IPS DF 6.9 (cell line): ENCODE data around the gene CERS6.

Experiments
- DNase-seq: peaks from one replicate; pipeline ENCODE4 v3.0.0-alpha.2; 2013; ENCODE audit warnings: low read depth, low spot score
- H3K27ac ChIP-seq: one replicate; pipeline ENCODE4 v1.5.1; 2013; ENCODE audit warnings: low read length, control low read depth
- H3K27me3 ChIP-seq: 2 replicates; pipeline ENCODE4 v1.6.1; 2013; ENCODE audit warnings: mild to moderate bottlenecking, low read length; ENCODE audit not compliant: control insufficient read depth, insufficient read depth
- H3K36me3 ChIP-seq: 2 replicates; pipeline ENCODE4 v1.6.1; 2013; ENCODE audit warnings: low read length; ENCODE audit not compliant: control insufficient read depth, insufficient read depth
- H3K4me1 ChIP-seq: 2 replicates; pipeline ENCODE4 v1.6.1; 2013; ENCODE audit warnings: low read length; ENCODE audit not compliant: control insufficient read depth, insufficient read depth
- H3K4me3 ChIP-seq: 2 replicates; pipeline ENCODE4 v1.5.1; 2013; ENCODE audit warnings: mild to moderate bottlenecking, low read length
- H3K9me3 ChIP-seq: 2 replicates; pipeline ENCODE4 v1.6.1; 2013; ENCODE audit warnings: low read length, inconsistent platforms; ENCODE audit not compliant: control insufficient read depth, insufficient read depth
- WGBS: extraction: QIAGEN DNeasy Blood & Tissue Kit; methylation state at CpG from one replicate; pipeline ENCODE4 v1.1.7; 2013; ENCODE audit warnings: mixed read lengths, missing lambda C conversion rate; ENCODE audit not compliant: insufficient read length, insufficient coverage; 5-methylcytosine and 5-hydroxymethylcytosine counted together

The CERS6 gene

DNA sequence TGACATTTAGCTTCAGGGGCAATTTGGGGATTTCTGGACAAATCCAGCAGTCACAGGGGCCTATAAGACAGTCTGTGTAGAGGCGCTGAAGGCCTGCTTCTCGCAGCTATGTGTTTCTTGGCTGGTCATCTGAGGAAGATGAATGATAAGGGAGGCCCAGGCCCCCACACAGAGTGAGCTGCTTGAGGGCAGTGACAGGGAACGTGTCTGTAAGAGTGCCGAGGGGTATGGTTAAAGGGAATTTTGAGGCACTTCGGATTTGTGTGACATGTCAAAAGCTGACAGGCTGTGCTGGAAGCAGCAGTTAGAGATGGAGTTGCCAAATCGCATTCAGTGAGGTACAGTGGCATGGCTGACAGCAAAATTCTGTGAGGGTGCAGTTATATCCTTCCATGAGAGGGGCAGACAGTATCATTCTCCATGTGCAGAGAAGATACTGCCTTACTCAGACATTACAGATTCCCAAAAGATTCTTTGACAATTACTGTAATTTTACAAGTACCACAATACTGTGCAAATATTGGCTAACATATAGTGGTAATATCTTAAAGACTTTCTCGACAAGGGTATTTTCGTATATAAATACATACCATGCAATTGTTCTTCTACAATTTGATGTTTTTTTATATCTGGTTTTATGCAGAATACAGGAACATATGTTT is 74.0 kb downstream of the CERS6 start:
- Histone ChIP-seq H3K4me1 (no peaks in the 10 kb centered on the region; the same call in 1 of the 2 replicates), H3K27me3 (no peaks in the 10 kb centered on the region), H3K4me3 (no peak overlapping the region), H3K36me3 (no peaks in the 10 kb centered on the region), H3K9me3 (no peaks in the 10 kb centered on the region), H3K27ac (no peak overlapping the region)
- WGBS = no CpG with 5 or more reads among the region's 8 CpGs
- DNase-seq = no peak

DNA sequence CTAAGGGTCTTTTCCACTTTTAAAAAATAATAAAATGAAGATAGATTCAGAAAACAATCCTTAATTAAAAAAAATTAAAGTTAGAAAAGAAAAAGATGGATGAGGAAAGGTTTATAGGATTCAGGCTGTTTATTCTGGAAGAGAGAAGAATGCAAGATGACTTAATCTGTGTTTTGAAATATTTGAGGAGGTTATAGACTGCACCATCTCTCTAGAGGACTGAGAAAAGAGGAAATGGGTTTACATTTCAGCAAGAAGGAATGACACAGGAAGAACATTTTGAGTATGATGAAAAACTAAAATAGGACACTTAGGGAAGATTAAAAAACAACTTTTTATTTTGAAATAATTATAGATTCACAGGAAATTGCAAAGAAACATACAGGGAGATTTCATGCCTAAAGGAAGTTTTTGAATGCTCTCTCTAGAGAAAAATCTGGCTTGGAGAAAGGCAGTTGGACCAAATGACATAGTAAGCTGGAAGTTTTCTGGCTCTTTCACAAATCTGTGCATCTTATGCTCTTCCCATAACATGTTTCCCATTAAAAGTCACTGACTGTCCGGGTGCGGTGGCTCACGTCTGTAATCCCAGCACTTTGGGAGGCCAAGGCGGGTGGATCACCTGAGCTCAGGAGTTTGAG is 75.0 kb downstream of the CERS6 start:
- DNase-seq = no peak
- no CpG with 5 or more reads among the region's 4 CpGs for WGBS
- no peaks in the 10 kb centered on the region; the same call in 1 of the 2 replicates for H3K4me1 ChIP-seq
- no peaks in the 10 kb centered on the region for H3K36me3 ChIP-seq
- no peak overlapping the region for H3K27ac ChIP-seq
- no peak overlapping the region for H3K4me3 ChIP-seq
- H3K9me3 ChIP-seq = no peaks in the 10 kb centered on the region
- H3K27me3 ChIP-seq = no peaks in the 10 kb centered on the region

DNA sequence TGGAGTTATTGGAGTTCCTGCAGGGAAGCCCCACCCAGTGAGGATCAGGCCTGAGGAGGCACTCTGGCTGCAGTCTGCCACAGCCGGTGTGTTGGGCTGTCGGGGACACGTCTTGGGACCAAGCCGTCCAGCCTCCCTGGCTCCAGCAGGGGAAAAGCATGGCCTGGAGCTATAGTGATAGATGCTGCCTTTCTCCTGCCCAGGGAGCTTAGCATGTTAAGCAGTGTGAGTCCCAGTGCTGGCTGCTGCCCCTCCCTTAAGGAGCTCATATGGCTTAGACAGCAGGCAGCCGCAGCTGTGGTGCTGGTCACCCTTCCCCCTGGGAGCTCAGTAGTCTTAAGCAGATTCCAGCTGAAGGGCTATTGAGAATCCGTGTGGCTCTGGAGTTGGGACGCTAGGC is 78.9 kb downstream of the CERS6 start:
- Histone ChIP-seq H3K36me3 (no peaks in the 10 kb centered on the region), H3K4me1 (no peaks in the 10 kb centered on the region), H3K9me3 (no peaks in the 10 kb centered on the region), H3K27me3 (no peaks in the 10 kb centered on the region), H3K4me3 (no peak overlapping the region), H3K27ac (no peak overlapping the region)
- no CpG with 5 or more reads among the region's 7 CpGs for WGBS
- DNase-seq = no peak

DNA sequence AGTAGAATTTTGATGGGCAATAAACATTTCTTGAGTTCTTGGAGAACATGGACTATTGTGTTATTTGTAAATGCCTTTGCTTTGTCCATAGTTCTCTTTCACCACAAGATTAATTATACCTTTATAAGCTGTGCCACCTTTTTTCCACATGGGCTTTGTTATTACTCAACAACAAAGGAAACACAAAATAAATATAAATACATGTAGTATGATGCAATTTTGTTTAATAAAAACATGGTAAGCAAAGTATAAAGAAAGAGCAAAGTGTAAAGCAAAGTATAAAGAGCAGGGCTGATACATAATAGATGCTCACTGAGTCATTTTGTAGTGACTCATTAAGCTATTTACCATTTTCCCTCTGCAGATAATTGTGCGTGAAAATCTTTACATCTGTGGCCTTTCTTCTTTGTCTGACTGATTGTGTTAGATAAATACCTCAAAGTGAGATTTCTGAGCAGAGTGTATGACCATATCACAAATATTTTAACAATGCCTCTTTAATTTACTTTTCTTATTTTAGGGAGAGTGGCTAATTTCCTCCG is 80.9 kb downstream of the CERS6 start:
- Histone ChIP-seq H3K27me3 (no peaks in the 10 kb centered on the region), H3K9me3 (no peaks in the 10 kb centered on the region), H3K36me3 (no peaks in the 10 kb centered on the region), H3K27ac (no peak overlapping the region), H3K4me3 (no peak overlapping the region), H3K4me1 (no peaks in the 10 kb centered on the region)
- WGBS = no CpG with 5 or more reads among the region's 2 CpGs
- no peak for DNase-seq

DNA sequence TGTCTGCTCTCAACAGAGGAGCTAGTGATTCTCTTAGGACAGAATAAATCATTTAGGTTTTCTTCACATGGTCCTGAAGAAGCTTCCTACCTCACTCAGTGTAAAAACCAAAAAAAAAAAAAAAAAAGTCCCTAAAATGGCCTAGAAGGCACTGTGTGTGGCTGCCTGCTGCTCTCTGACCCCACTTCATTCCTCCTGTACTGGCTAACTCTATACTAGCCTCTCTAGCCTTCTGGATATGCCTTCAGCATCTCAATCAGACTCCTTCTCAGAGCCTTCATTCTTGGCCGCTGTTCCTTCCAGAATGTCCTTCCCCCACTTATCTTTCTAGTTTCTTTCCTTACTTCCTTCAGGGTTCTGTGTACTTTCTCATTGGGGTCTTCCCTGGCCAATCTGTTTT is 82.1 kb downstream of the CERS6 start:
- no peak overlapping the region for H3K27ac ChIP-seq
- H3K4me3 ChIP-seq = no peak overlapping the region
- WGBS = no CpG with 5 or more reads among the region's 1 CpG
- H3K27me3 ChIP-seq = no peaks in the 10 kb centered on the region
- H3K9me3 ChIP-seq = no peaks in the 10 kb centered on the region
- no peaks in the 10 kb centered on the region for H3K36me3 ChIP-seq
- DNase-seq = no peak
- no peaks in the 10 kb centered on the region for H3K4me1 ChIP-seq

DNA sequence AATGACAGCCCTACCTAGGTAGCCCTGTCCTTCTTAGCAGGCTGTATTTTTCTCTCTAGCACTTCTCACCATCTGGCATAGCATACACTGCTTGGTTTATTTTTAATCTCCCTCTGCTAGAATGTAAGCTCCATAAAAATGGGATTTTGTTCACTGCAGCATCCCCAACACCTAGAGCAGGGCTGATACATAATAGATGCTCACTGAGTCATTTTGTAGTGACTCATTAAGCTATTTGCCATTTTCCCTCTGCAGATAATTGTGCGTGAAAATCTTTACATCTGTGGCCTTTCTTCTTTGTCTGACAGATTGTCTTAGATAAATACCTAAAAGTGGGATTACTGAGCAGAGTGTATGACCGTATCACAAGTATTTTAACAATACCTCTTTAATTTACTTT is 82.5 kb downstream of the CERS6 start:
- no CpG with 5 or more reads among the region's 2 CpGs for WGBS
- no peaks in the 10 kb centered on the region for H3K36me3 ChIP-seq
- H3K4me3 ChIP-seq = no peak overlapping the region
- no peaks in the 10 kb centered on the region for H3K9me3 ChIP-seq
- no peak for DNase-seq
- no peaks in the 10 kb centered on the region for H3K4me1 ChIP-seq
- H3K27ac ChIP-seq = no peak overlapping the region
- H3K27me3 ChIP-seq = no peaks in the 10 kb centered on the region

DNA sequence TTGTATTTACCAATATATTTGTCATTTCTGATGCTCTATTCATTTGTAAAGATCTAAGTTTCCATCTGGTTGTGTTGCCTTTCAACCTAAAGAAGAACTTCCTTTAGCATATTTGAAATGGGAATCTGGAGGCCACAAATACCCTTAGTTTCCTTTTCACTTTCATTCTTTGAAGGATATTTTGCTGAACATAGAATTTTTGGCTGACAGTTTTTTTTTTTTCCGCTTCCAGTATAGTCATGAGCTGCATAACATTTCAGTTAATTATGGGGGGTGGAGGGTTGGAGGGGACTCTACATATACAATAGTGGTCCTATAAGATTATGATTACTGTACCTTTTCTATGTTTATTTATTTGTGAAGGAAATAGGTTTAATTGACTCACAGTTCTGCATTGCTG is 83.9 kb downstream of the CERS6 start:
- H3K36me3 ChIP-seq = no peaks in the 10 kb centered on the region
- H3K4me1 ChIP-seq = no peaks in the 10 kb centered on the region
- DNase-seq = no peak
- no CpG with 5 or more reads among the region's 1 CpG for WGBS
- no peaks in the 10 kb centered on the region for H3K9me3 ChIP-seq
- H3K4me3 ChIP-seq = no peak overlapping the region
- H3K27me3 ChIP-seq = no peaks in the 10 kb centered on the region
- no peak overlapping the region for H3K27ac ChIP-seq

DNA sequence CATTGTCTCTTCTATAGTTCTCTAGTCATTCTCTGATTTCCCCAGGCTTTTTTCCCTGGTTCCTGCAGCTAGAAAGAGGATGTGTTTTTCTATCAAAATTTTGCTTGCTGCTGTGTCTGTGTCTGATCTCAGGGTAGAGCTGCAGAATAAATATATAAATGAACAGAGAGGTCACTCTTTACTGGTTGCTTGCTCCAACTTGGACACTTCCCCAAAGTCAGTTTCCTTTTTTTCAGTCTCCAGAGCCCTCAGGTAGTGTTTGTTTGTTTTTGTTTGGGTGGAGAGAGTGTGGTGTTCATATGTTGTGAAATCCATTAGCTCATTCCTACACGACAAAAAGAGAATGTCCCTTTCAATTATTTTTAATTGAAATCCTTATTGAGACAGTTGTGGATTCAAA is 85.8 kb downstream of the CERS6 start:
- no peaks in the 10 kb centered on the region for H3K36me3 ChIP-seq
- DNase-seq = no peak
- H3K4me1 ChIP-seq = peaks cover 3% of the 10 kb centered on the region; the same call in 1 of the 2 replicates
- no CpG with 5 or more reads among the region's 1 CpG for WGBS
- no peak overlapping the region for H3K27ac ChIP-seq
- no peak overlapping the region for H3K4me3 ChIP-seq
- H3K9me3 ChIP-seq = no peaks in the 10 kb centered on the region
- no peaks in the 10 kb centered on the region for H3K27me3 ChIP-seq

DNA sequence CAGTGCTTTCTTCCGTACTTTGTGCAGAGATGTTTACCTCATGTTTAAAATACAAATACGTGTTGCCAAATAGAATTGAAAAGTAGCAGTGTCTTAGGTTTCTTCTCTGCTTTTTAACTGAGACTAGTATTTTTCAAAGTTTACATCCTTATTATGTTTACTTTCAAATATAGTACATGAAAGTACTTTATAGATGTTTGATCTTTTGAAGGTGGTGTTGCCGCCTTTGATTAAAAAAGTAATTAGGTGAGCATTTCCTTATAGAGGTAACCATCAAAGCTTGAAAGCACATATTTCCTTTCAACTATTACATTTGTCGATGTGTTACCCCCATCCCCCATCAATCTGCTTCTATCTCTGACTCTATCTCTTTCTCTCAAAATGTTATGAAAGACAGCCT is 87.0 kb downstream of the CERS6 start:
- H3K9me3 ChIP-seq = no peaks in the 10 kb centered on the region
- no peak overlapping the region for H3K4me3 ChIP-seq
- H3K36me3 ChIP-seq = no peaks in the 10 kb centered on the region
- WGBS = no CpG with 5 or more reads among the region's 4 CpGs
- H3K27me3 ChIP-seq = no peaks in the 10 kb centered on the region
- peaks cover 3% of the 10 kb centered on the region; the same call in 1 of the 2 replicates for H3K4me1 ChIP-seq
- no peak overlapping the region for H3K27ac ChIP-seq
- DNase-seq = no peak

DNA sequence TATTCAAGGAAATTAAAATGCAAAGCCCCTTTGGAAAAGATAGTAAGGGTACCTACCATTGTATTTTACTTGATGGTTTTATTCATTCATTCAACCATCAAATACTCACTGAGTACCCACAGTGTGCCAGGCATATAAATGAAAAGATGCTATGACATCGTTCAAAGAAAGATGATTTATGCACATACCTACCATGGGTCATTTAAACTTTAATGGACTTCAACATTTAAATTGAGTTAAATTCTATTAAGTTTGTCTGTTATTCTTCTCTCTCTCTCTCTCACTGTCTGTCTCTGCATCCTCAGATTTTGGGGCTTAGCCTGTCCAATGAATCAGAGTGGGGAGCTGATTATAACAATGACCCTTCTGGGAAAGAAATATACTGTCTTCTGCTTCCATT is 87.9 kb downstream of the CERS6 start:
- H3K27ac ChIP-seq = no peak overlapping the region
- peaks cover 3% of the 10 kb centered on the region; the same call in 1 of the 2 replicates for H3K4me1 ChIP-seq
- no peak for DNase-seq
- no peaks in the 10 kb centered on the region for H3K9me3 ChIP-seq
- no peaks in the 10 kb centered on the region for H3K27me3 ChIP-seq
- no peaks in the 10 kb centered on the region for H3K36me3 ChIP-seq
- no peak overlapping the region for H3K4me3 ChIP-seq
- WGBS = no CpG with 5 or more reads among the region's 1 CpG
